Measurements from ENCODE around the gene FCGR3A.
"Not testable (repeated sequence)": the region's sequence is repeated elsewhere in the genome, so short reads cannot be mapped to it uniquely, and the experiment has no call there.

The FCGR3A gene

GRCh38 chr1:161549652-161550051 is at the start of gene FCGR3A:
TSS of gene FCGR3A (minus strand) at chr1:161549818. CDS start at chr1:161549736, 82 bp downstream.
- no peak for DNase-seq

- DNase-seq = not testable (repeated sequence)
These were observed 47.5 kb upstream of the FCGR3A start for GRCh38 chr1:161597077-161597476.

DNA sequence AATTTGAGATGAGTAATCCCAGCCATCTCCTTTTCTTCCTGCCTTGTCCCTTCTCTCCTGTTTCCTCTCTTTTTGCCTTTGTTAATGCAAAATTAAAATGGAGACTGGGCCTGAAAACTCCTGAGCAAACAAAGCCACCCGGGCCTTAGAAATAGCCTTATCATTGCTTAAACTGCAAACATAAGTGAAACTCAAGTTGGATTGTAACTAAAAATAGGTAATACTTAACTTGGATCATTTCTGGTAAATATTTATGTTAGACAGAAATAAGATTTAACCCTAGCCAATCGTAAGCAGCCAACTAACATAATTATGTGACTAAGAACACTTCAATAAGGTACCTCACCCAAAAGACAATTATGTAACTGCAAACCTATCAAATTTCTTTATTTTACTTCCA is 46.0 kb upstream of the FCGR3A start:
- DNase-seq = not testable (repeated sequence)

- not testable (repeated sequence) for DNase-seq
These were observed 45.6 kb upstream of the FCGR3A start for GRCh38 chr1:161595173-161595572.

- DNase-seq = not testable (repeated sequence)
These were observed 44.8 kb upstream of the FCGR3A start for GRCh38 chr1:161594269-161594984.

DNA sequence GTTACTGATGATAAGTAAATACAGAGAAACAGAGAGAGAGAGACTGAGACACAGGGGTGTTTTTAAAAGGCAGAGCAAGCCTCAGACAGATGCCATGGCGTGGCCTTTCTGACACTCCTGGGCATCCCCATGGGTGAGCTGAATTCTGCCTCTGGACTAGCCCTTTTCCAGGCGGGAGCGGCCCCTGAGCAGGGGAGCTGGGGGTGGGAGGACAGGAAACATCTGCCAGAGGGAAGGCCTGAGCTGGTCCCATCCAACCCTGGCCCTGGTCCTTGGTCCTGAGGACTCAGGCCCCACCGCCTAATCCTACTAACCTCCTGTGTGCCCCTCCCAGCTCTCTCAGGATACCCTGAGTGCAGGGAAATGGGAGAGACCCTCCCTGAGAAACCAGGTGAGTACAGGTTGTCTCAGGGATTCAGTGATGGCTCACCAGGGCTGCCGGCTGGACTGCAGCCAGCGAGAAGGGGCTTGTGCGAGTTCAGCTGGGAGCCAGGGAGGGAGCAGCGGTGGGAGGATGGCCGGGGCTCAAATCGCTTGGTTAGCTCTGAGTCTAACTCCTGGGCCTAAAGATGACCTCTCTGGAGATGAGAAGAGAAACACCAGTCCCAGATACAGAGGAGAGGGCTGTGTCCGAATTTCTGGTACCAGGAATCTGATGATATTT is 43.6 kb upstream of the FCGR3A start:
- DNase-seq = not testable (repeated sequence)

- not testable (repeated sequence) for DNase-seq
These were observed 43.0 kb upstream of the FCGR3A start for GRCh38 chr1:161592586-161592985.

DNA sequence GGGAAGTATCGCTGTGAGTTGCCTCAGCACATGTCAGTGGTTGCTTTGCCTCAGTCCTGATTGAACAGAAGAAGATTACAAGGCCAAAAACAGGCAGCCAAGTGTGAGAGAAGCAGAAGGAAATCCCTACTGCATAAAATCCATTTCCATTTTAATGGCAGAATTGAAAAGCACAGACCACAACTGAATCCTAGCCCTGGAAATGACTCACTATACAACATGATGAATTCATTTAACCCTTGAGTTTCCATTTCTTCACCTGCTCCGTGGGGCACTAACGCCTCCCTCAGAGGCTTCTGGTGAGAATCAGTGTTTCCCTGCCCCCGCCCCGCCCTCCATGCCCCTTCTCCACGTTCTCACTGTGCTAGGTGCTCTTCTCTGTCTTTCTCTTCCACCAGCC is 40.3 kb upstream of the FCGR3A start:
- not testable (repeated sequence) for DNase-seq

GRCh38 chr1:161589365-161589764 is 39.7 kb upstream of the FCGR3A start:
- DNase-seq = not testable (repeated sequence)

GRCh38 chr1:161588596-161588995 is 39.0 kb upstream of the FCGR3A start:
- not testable (repeated sequence) for DNase-seq

DNA sequence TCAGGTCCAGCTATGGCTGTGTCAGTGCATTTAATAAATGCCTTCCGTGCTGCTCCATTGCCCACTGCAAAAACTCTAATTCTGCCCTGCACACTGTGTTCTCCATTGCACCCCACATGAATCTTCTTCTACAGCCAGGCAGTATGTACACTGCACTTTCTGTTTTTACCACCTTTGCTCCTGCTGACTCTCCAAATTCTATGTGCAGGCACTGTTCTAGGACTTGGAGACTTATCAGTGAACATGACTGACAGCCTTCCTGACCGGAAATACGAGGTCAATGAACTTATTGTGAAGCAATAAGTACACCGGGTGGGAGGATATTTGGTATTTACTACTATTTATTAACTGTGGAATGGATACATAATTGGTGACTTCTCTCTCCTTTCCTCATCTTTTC is 33.3 kb upstream of the FCGR3A start:
- not testable (repeated sequence) for DNase-seq

GRCh38 chr1:161580879-161581537 is 31.4 kb upstream of the FCGR3A start:
- DNase-seq = not testable (repeated sequence)

GRCh38 chr1:161579856-161580507 is 30.4 kb upstream of the FCGR3A start:
- DNase-seq = not testable (repeated sequence)

GRCh38 chr1:161576676-161577075 is 27.1 kb upstream of the FCGR3A start:
- not testable (repeated sequence) for DNase-seq

DNA sequence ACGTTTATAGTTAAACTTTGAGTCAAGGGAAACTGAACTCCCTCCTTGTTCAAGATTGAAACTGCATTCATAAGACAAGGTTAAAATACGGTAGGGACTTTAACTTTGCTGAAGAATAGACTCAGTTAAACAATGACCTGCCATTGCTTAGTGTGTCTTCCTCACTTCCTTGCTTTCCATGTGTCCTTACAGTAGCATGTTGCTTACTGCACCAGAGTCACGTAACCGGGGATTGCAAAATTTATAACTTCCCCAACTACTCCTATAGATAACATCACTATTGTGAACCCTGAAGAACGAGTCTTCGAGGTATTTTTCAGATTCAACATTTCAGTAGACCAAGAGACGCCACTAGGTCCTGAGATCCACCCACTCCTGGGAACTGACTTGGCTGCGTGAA is 22.1 kb upstream of the FCGR3A start:
- DNase-seq = not testable (repeated sequence)

- not testable (repeated sequence) for DNase-seq
These were observed 17.0 kb upstream of the FCGR3A start for GRCh38 chr1:161566602-161566960.

DNA sequence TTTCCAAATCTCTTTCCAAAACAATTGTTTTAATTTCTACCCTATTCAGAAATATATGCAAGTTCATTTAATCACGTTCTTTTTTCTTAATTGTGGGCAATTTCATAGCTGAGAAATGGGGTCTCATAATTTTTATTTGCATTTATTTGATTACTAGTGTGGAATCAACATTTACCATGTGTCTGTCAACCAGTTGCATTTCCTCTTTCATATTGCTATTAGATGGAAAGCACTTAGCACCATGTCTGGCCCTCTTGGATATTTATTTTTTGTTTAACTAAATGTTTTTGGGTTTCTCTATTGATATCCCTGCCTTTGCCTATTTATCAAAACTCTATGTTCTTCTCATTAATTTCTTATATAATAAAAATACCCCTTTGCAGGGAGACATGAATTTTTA is 13.9 kb upstream of the FCGR3A start:
- not testable (repeated sequence) for DNase-seq

DNA sequence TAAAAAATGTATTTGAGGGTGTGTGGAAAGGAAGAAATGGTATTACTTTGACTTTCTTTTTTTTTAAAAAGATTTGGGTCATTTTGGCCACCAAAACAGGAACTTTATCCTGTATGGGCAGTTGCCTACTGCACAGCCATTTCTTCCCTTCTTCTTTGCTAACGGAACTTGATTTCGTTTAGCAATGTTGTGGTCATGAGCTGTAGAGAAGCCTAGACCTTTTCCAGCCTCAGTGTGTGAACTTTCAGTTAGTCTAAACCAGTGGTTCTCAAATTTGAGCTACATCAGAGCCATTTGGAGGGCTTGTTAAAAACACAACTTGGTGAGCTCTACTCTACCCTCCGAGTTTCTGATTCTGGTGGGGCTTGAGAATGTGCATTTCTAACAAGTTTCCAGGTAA is 12.8 kb upstream of the FCGR3A start:
- DNase-seq = peak; percentile 33 to 34

- DNase-seq = peak; percentile 89 to 95
These were observed 11.5 kb upstream of the FCGR3A start for GRCh38 chr1:161560960-161561715.

- DNase-seq = not testable (repeated sequence)
These were observed 8.2 kb upstream of the FCGR3A start for GRCh38 chr1:161557506-161558450.

- not testable (repeated sequence) for DNase-seq
These were observed 7.4 kb upstream of the FCGR3A start for GRCh38 chr1:161556990-161557389.

All from AML-193 (cell line).